Osteoblast (primary cell): ENCODE results near the gene PAK2. TPM values are rescaled to one million over a fixed set of nuclear protein-coding genes. Genes with fewer than 3 reads are reported as not detected.
"Not testable (repeated sequence)": the region's sequence is repeated elsewhere in the genome, so short reads cannot be mapped to it uniquely, and the experiment has no call there.

ENCODE experiments used
- DNase-seq: peaks from one replicate; pipeline ENCODE4 v3.0.0; 2011; ENCODE audit warnings: low spot score, mixed read lengths; ENCODE audit not compliant: insufficient read length; ENCODE audit errors: missing footprints
- H2AFZ ChIP-seq: 2 replicates; pipeline ENCODE4 v1.6.0; 2011; ENCODE audit warnings: mild to moderate bottlenecking, low read length
- H3K27ac ChIP-seq: 2 replicates; pipeline ENCODE4 v1.5.1; 2011; ENCODE audit warnings: mild to moderate bottlenecking, low read depth, low read length, moderate library complexity
- H3K27me3 ChIP-seq: 2 replicates; pipeline ENCODE4 v1.6.0; 2012; ENCODE audit warnings: mild to moderate bottlenecking, control low read depth, inconsistent platforms, low read length, moderate library complexity; ENCODE audit not compliant: insufficient read depth
- H3K36me3 ChIP-seq: 2 replicates; pipeline ENCODE4 v1.5.1; 2011; ENCODE audit warnings: mild to moderate bottlenecking, low read length, control low read depth, moderate library complexity; ENCODE audit not compliant: insufficient read depth
- H3K4me1 ChIP-seq: 2 replicates; pipeline ENCODE4 v1.5.1; 2011; ENCODE audit warnings: mild to moderate bottlenecking, low read length, control low read depth, moderate library complexity; ENCODE audit not compliant: insufficient read depth
- H3K4me2 ChIP-seq: 2 replicates; pipeline ENCODE4 v1.6.0; 2011; ENCODE audit warnings: mild to moderate bottlenecking, low read length; ENCODE audit not compliant: insufficient read depth
- H3K4me3 ChIP-seq: fragments of 200-600 bp; sonication (generic); 3 replicates; pipeline ENCODE4 v1.5.1; 2012; ENCODE audit warnings: mild to moderate bottlenecking, low read length, inconsistent platforms; ENCODE audit not compliant: insufficient read depth
- H3K79me2 ChIP-seq: 2 replicates; pipeline ENCODE4 v1.6.0; 2012; ENCODE audit warnings: mild to moderate bottlenecking, low read length, control low read depth, inconsistent platforms; ENCODE audit not compliant: insufficient read depth
- H3K9me3 ChIP-seq: 2 replicates; pipeline ENCODE4 v1.5.1; 2011; ENCODE audit warnings: low read depth, low read length, control low read depth
- H4K20me1 ChIP-seq: 2 replicates; pipeline ENCODE4 v1.6.0; 2012; ENCODE audit warnings: mild to moderate bottlenecking, low read length, control low read depth; ENCODE audit not compliant: insufficient read depth
- total RNA-seq: library from RNA; depleted of rRNA; stranded (reverse); fragments of >200 nt; gene quantifications from 2 replicates; pipeline ENCODE4 v1.2.3, GENCODE V29; 2012
- TF ChIP-seq, protein P1 (sequence below): IDR thresholded peaks from 2 replicates; pipeline ENCODE4 v1.5.1; 2011; ENCODE audit warnings: mild to moderate bottlenecking, low read depth, low read length, moderate library complexity; ENCODE audit errors: extremely low read depth

Gene PAK2
- total RNA-seq, 1 donor: 36.6 TPM

GRCh38 chr3:196849180-196849741, 109.6 kb downstream of the PAK2 start:
- Histone ChIP-seq H3K9me3 (no peaks in the 10 kb centered on the region), H3K36me3 (no peaks in the 10 kb centered on the region), H4K20me1 (no peaks in the 10 kb centered on the region), H3K27ac (no peak overlapping the region), H3K79me2 (no peaks in the 10 kb centered on the region), H2AFZ (no peak overlapping the region), H3K4me1 (no peaks in the 10 kb centered on the region), H3K4me3 (no peak overlapping the region), H3K4me2 (no peak overlapping the region), H3K27me3 (no peaks in the 10 kb centered on the region)
- DNase-seq: no peak
- TF ChIP-seq, protein P1, sequence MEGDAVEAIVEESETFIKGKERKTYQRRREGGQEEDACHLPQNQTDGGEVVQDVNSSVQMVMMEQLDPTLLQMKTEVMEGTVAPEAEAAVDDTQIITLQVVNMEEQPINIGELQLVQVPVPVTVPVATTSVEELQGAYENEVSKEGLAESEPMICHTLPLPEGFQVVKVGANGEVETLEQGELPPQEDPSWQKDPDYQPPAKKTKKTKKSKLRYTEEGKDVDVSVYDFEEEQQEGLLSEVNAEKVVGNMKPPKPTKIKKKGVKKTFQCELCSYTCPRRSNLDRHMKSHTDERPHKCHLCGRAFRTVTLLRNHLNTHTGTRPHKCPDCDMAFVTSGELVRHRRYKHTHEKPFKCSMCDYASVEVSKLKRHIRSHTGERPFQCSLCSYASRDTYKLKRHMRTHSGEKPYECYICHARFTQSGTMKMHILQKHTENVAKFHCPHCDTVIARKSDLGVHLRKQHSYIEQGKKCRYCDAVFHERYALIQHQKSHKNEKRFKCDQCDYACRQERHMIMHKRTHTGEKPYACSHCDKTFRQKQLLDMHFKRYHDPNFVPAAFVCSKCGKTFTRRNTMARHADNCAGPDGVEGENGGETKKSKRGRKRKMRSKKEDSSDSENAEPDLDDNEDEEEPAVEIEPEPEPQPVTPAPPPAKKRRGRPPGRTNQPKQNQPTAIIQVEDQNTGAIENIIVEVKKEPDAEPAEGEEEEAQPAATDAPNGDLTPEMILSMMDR: no peak

GRCh38 chr3:196863000-196863399, 123.3 kb downstream of the PAK2 start:
- not testable (repeated sequence) for H3K4me1 ChIP-seq, H3K36me3 ChIP-seq, H3K27me3 ChIP-seq, DNase-seq, H3K4me3 ChIP-seq, H4K20me1 ChIP-seq, H2AFZ ChIP-seq, H3K9me3 ChIP-seq, H3K4me2 ChIP-seq, H3K27ac ChIP-seq, H3K79me2 ChIP-seq

- Histone ChIP-seq H3K4me2 (peak overlapping the region; percentile 80), H3K9me3 (no peaks in the 10 kb centered on the region), H4K20me1 (peaks cover 18% of the 10 kb centered on the region), H3K27me3 (no peaks in the 10 kb centered on the region), H3K4me1 (peaks cover 15% of the 10 kb centered on the region), H3K36me3 (peaks cover 6% of the 10 kb centered on the region), H3K4me3 (peak overlapping the region; percentile 89), H3K79me2 (peaks cover 44% of the 10 kb centered on the region), H2AFZ (peak overlapping the region; percentile 100), H3K27ac (peak overlapping the region; percentile 90)
- DNase-seq: no peak
- TF ChIP-seq, protein P1: no peak
These were observed 127.5 kb downstream of the PAK2 start for GRCh38 chr3:196867155-196867506.

- DNase-seq: peak; percentile 99
- Histone ChIP-seq H3K79me2 (peaks cover 49% of the 10 kb centered on the region), H3K4me3 (peak within 1 kb of the TSS; percentile 89), H3K27me3 (no peaks in the 10 kb centered on the region), H3K27ac (peak within 1 kb of the TSS; percentile 90), H3K9me3 (no peaks in the 10 kb centered on the region), H4K20me1 (peaks cover 24% of the 10 kb centered on the region), H3K36me3 (peaks cover 6% of the 10 kb centered on the region), H3K4me2 (peak within 1 kb of the TSS; percentile 80), H3K4me1 (peaks cover 17% of the 10 kb centered on the region), H2AFZ (peak within 1 kb of the TSS; percentile 100)
- TF ChIP-seq, protein P1: no peak
These were observed 128.0 kb downstream of the PAK2 start, which contains the start of gene SENP5 for GRCh38 chr3:196867507-196868296. Gene SENP5, plus strand, starts transcription at chr3:196867920. Its CDS starts 17,262 bp downstream, at chr3:196885182.
